Body of pancreas (tissue), 4 donors: ENCODE measurements around the gene SURF4. TPM values are rescaled to one million over a fixed set of nuclear protein-coding genes. Genes with fewer than 3 reads are reported as not detected.

ENCODE experiments used
- ATAC-seq: fragments of 150-250 bp; one replicate; pipeline ENCODE4 v1.9.1; 2016
- DNase-seq, 4 donors: peaks; one replicate each; pipeline ENCODE4 v3.0.0-alpha.2; 2019
- H3K27ac ChIP-seq, 4 donors: fragments of 200-600 bp; sonication (generic); 1 replicate in 3 of 4; 2 replicates in 1 of 4; pipeline versions ENCODE4 v1.5.1 to v1.6.1; 2016 to 2019; ENCODE audit warnings: mild to moderate bottlenecking in 1 of 4, mixed read lengths in 1 of 4, moderate library complexity in 1 of 4
- H3K27me3 ChIP-seq, 2 donors: fragments of 200-600 bp; sonication (generic); one replicate each; pipeline ENCODE4 v1.6.0; 2016; ENCODE audit warnings: mild to moderate bottlenecking in 1 of 2
- H3K36me3 ChIP-seq, 2 donors: fragments of 200-600 bp; sonication (generic); replicated peaks in 1 of 2; 2 replicates each; pipeline ENCODE4 v1.5.1; 2016; ENCODE audit warnings: low read depth in 2 of 2; ENCODE audit not compliant: insufficient read depth in 1 of 2
- H3K4me1 ChIP-seq: fragments of 200-600 bp; sonication (generic); one replicate; pipeline ENCODE4 v1.6.0; 2016
- H3K4me3 ChIP-seq, 2 donors: fragments of 200-600 bp; sonication (generic); 1 replicate in 1 of 2; 2 replicates in 1 of 2; pipeline ENCODE4 v1.5.1; 2016 to 2019
- H3K9me3 ChIP-seq, 3 donors: fragments of 200-600 bp; sonication (generic); 1 replicate in 2 of 3; 2 replicates in 1 of 3; pipeline ENCODE4 v1.5.1; 2016
- POLR2A ChIP-seq, 3 donors: fragments of 450-650 bp; IDR thresholded peaks; one replicate each; pipeline ENCODE4 v1.6.1; 2016; ENCODE audit warnings: antibody characterized with exemption in 3 of 3, mild to moderate bottlenecking in 2 of 3
- WGBS, 2 donors: methylation state at CpG; one replicate each; pipeline ENCODE4 v1.1.5; 2017; 5-methylcytosine and 5-hydroxymethylcytosine counted together
- intact Hi-C: fragments of 100-400 bp; cut with DNase I; formaldehyde crosslinking; loops from one replicate; pipeline ENCODE4 v1.15.1; 2023
- total RNA-seq, 2 donors: library from RNA; depleted of rRNA; stranded (reverse); fragments of >200 nt; gene quantifications; one replicate each; pipeline ENCODE4 v1.1.0, GENCODE V29; 2016
- TF ChIP-seq, protein P1 (sequence below), 7 experiments: fragments of 450-650 bp in 4 of 7; fragments of 200-600 bp in 3 of 7; sonication (generic) in 3 of 7; IDR thresholded peaks; one replicate each; pipeline ENCODE4 v1.5.1; 2016 to 2019; ENCODE audit warnings: antibody characterized with exemption in 7 of 7

The SURF4 gene
- total RNA-seq, 2 donors from 2014 or later, result 93.9 to 109 TPM

DNA sequence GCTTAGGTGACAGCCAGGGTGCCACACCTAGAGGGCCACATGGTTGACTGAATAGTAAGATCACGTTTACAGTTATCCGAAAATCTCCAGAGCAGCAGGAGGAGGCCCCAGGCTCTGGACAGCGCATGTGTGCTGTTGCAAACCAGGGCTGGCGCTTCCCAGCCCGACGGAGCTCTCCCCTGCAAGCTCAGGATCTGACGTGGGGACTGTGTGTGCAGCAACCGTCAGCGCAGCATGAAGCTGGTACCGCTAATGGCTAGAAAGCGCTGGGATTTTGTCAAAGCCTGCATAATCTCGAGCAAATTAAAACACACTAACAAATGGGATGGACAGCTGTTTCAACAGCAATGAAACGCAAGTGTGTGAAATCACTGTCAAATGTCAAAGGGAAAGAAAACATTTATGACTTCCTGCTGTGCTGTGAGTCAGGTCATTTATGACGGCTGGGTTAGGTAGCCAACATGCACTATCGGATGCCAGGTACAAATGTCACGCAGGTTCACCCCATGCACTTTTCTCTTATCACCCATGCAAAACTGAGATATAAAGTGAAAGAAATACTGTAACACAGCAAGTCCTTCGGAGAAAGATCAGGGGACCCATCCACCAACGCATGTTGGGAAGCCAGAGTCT lies 7.5 kb downstream of the SURF4 start:
- TF ChIP-seq, protein P1, sequence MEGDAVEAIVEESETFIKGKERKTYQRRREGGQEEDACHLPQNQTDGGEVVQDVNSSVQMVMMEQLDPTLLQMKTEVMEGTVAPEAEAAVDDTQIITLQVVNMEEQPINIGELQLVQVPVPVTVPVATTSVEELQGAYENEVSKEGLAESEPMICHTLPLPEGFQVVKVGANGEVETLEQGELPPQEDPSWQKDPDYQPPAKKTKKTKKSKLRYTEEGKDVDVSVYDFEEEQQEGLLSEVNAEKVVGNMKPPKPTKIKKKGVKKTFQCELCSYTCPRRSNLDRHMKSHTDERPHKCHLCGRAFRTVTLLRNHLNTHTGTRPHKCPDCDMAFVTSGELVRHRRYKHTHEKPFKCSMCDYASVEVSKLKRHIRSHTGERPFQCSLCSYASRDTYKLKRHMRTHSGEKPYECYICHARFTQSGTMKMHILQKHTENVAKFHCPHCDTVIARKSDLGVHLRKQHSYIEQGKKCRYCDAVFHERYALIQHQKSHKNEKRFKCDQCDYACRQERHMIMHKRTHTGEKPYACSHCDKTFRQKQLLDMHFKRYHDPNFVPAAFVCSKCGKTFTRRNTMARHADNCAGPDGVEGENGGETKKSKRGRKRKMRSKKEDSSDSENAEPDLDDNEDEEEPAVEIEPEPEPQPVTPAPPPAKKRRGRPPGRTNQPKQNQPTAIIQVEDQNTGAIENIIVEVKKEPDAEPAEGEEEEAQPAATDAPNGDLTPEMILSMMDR (IDR thresholded peaks at IDR 0.05), result no peak
- no peak for TF ChIP-seq POLR2A (IDR thresholded peaks at IDR 0.05)
- 11 to 23% methylated on average over 10 to 18 of the region's 18 CpGs for WGBS, 2 donors
- DNase-seq (peak in 2 of 4 donors; percentile 37 to 71), ATAC-seq (peak; percentile 57)
- Histone ChIP-seq H3K4me1 (peaks cover 76% of the 10 kb centered on the region), H3K9me3 (no peaks in the 10 kb centered on the region), H3K36me3 (peaks cover 4 to 13% of the 10 kb centered on the region in 2 donors), H3K4me3 (no peak overlapping the region), H3K27ac (peak overlapping the region; percentile 22 to 73 (median 50)), H3K27me3 (no peaks in the 10 kb centered on the region)
- intact Hi-C loops, result no loop called here

DNA sequence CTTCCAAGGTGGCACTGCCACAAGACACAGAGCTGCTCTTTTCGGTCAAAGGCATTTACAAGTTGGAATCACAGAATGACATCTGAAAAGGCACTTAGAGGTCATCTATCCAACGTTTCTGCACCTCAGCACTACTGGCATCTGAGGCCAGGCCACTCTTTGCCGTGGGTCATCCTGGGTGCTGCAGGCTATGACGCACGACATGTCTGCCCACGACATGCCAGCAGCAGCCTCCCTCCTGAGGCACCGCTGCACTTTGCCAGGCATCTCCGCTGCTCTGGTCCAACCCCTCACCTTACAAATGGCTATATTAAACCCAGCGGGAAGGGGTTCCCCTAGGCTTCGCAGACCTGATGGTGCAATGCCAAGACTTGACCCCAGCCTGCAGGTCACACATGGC lies 8.1 kb downstream of the SURF4 start:
- WGBS, 2 donors, result 70 to 74% methylated on average over 10 of the region's 10 CpGs
- Histone ChIP-seq H3K27ac (peak overlapping the region; percentile 19 to 73 (median 50)), H3K4me1 (peaks cover 70% of the 10 kb centered on the region), H3K9me3 (no peaks in the 10 kb centered on the region), H3K27me3 (no peaks in the 10 kb centered on the region), H3K36me3 (peaks cover 4 to 17% of the 10 kb centered on the region in 2 donors), H3K4me3 (no peak overlapping the region)
- TF ChIP-seq POLR2A (IDR thresholded peaks at IDR 0.05), result no peak
- TF ChIP-seq, protein P1 (IDR thresholded peaks at IDR 0.05), result no peak
- no peak for DNase-seq
- intact Hi-C loops, result no loop called here
- ATAC-seq, result no peak

DNA sequence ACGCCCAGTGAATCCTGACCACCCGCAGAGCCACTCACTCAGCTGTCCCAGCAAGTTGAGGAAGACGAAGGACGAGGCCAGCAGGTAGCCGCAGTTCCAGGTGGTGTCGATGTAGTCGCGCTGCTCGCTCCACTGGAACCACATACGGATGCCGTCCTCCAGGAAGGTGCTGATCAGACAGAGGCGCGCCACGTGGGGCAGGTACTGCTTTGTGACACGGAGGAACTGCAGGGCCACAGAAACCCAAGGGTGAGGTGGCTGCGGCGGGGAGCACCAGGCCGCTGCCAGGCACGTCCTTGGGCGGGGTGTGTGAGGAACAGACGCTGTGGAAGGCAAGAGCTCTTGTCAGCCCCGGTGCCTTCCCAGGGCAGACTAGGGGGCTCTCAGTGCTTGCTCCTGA lies 8.6 kb downstream of the SURF4 start:
- Histone ChIP-seq H3K27me3 (no peaks in the 10 kb centered on the region), H3K9me3 (no peaks in the 10 kb centered on the region), H3K36me3 (peaks cover 4 to 21% of the 10 kb centered on the region in 2 donors), H3K4me3 (no peak overlapping the region), H3K27ac (peak overlapping the region in 2 of 4 donors; percentile 66 to 73), H3K4me1 (peaks cover 65% of the 10 kb centered on the region)
- ATAC-seq (no peak), DNase-seq (no peak)
- TF ChIP-seq, protein P1 (IDR thresholded peaks at IDR 0.05), result no peak
- intact Hi-C loops, result no loop called here
- WGBS, 2 donors, result 80 to 92% methylated on average over 11 to 22 of the region's 22 CpGs

DNA sequence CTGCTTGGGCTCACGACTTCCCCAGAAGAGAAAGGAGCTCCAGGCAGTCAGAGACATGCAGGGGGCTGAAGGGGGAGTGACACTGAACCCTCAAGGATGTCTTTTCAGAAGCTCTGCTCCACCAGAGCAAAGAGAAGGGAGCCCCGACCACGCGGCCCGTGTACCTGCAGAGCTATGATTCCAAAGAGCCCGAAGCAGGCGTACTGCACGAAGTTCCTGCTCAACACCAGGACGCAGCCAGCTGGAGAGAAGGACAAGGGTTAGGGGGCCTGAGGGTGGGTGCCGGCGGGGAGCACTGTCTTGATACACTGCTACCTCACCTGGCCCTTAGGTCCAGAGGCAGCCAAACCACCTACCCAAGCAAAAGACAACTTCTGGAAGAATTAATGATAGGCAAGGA lies 9.4 kb downstream of the SURF4 start:
- Histone ChIP-seq H3K27me3 (no peaks in the 10 kb centered on the region), H3K27ac (peak overlapping the region in 1 of 4 donors; percentile 66), H3K36me3 (peaks cover 4 to 25% of the 10 kb centered on the region in 2 donors), H3K4me1 (peaks cover 57% of the 10 kb centered on the region), H3K4me3 (no peak overlapping the region), H3K9me3 (no peaks in the 10 kb centered on the region)
- intact Hi-C loops, result no loop called here
- ATAC-seq, result no peak
- TF ChIP-seq, protein P1 (IDR thresholded peaks at IDR 0.05), result no peak
- TF ChIP-seq POLR2A (IDR thresholded peaks at IDR 0.05), result no peak
- DNase-seq, result no peak
- WGBS, 2 donors, result 91 to 92% methylated on average over 4 to 11 of the region's 11 CpGs
